ENCODE measurements around the gene VCL.

VCL gene

DNA sequence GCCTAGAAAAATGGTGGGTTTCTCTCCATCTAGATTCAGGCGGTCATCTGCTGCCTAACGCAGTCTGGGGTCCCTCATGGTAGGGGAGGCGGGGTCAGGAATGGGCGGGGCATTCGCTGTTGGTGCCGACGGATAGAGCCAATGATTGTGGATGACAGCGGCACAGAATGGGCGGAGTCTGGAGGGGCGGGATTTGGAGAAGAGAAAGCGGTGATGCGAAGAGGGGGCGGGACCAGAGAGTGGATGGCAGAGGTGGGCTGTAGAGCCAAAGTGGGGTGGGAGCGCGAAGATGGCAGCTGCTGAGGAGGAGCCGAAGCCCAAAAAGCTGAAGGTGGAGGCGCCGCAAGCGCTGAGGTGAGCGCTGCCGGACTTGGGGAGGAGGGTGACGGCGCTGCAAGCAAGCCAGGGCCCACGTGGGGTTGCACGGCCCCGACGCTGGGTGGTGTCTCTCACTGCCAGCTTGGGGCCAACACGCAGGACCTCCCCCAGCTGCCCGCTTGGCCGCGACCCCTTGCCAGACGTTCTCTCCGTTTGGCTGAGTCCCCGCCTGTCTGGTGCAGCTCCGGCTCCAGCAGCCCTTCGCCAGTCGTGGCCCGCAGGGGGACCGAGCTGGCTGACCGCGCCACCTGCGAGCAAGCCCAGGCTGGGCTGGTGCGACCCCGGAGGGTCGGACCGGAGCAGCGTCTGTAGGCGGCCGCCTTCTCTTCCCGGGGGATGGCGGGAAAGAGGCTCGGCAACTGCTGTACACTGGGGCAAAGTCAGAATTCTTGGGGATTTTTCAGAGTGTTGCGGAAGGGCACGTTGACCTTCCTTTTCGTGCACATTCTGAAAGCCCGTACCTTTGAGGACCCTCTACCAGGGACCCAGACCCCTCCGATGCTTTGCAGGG lies 153.3 kb downstream of the VCL start, which contains the start of gene ADK:
ADK (plus strand) TSS at position 232 of the 889 bp plus-strand sequence; CDS start at position 290, 58 bp downstream.
- DNase-seq (ENCODE audit: low read depth in 2 of 2): peak; percentile 94

DNA sequence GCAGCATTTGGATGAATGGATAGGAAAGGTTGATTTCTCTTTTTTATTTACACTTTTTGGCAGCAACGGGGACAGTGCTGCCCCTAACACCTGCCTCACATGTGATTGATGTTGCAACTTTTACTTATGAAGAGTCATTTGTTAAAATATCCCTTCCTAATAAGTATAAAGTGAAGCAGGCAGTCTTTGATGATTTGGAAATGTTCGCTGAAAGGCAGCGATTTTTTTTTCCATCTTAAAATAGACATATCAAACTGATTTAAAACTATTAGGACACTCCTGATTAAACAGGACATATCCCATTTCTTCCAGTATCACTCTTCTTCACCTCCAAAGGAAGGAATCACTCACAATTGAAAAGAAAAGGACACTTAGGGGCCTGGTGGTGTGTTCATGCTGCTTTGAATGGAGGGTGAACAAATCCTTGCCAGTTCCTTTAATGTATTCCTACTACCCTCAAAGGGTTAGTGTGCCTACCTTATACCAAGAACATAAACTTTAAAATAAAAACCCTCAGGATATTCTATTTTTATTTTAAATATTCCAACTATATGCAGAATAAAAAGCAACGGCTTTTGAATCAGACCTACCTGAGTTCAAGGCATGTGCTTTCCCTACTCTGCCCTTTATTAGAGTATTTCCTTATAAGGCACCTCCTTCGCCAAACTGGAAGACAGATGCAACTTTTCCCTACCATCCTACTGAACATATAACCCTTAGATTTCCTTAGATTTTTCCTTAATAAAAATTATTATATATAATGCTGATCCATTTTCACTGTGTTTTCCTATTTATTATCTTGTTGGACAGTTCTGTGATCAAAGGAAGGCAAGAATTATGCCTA lies 154.2 kb downstream of the VCL start:
- DNase-seq (ENCODE audit: low read depth in 2 of 2): no peak

GRCh38 chr10:74153123-74153522 lies 155.2 kb downstream of the VCL start:
- DNase-seq (ENCODE audit: low read depth in 2 of 2): peak in 1 of 2 experiments; percentile 31

DNA sequence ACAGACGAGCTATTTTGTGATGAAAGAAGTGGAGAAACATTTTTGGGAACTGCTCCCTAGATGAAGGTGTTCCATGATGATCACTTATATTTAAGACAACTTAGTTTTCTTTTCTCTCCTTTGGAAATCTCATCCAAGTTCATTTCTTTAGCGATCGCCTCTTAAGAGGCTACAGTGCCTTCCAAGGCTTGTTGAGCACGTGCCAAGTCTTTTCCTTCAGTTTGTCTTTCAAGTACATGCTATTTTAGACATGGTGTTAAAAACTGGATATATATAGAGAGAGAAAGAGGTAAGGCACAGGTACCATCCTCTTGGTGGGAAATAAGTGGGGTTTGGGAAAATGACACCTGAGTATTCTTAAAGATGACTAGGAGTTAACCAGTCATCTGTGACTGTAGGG lies 155.8 kb downstream of the VCL start:
- DNase-seq (ENCODE audit: low read depth in 2 of 2): no peak

DNA sequence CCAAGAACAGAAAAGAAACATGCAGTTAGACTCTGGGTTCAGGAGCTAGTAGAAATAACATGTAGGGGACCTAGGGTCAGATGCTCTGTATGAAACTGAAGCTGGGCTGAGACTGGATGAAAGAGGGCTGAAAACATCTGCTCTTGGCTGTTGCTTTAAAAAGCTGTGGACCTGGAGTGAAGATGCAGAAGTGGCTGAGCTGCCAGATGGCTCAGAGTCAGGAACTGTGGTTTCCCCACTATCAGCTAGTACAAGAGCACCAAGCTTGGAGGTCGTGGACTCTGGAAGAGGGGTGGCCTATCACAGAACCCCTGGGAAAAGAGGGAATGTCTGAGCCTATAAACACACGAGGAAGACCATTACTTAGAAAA lies 159.0 kb downstream of the VCL start:
- DNase-seq (ENCODE audit: low read depth in 2 of 2): no peak

- no peak for DNase-seq (ENCODE audit: low read depth in 2 of 2)
Observed at GRCh38 chr10:74160013-74160412, 162.1 kb downstream of the VCL start.

GRCh38 chr10:74163319-74164068 lies 165.6 kb downstream of the VCL start:
- no peak for DNase-seq (ENCODE audit: low read depth in 2 of 2)

GRCh38 chr10:74164716-74165529 lies 167.0 kb downstream of the VCL start:
- no peak for DNase-seq (ENCODE audit: low read depth in 2 of 2)

DNA sequence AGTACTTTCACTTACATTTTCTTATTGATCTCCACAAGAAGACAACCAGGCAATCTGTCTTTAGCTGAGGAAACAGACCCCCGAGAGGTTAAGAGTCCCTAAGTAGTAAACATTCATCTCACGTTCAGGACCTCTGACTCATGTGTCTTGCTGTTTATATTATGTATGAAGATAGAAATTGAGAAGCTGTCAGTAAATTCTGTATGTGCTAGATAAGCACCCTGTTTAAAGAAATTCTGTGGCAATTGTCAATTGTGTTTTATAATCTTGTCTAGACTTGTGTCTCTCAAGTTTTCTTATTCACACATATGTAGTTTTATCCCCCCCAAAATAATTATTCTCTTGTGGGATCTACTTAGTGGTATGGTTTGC lies 167.6 kb downstream of the VCL start:
- no peak for DNase-seq (ENCODE audit: low read depth in 2 of 2)

GRCh38 chr10:74167443-74167842 lies 169.5 kb downstream of the VCL start:
- no peak for DNase-seq (ENCODE audit: low read depth in 2 of 2)

All from fibroblast of skin of left biceps (primary cell).